ACHN (cell line): ENCODE results near the gene ITGB4.
"Not testable (repeated sequence)": the region's sequence is repeated elsewhere in the genome, so short reads cannot be mapped to it uniquely, and the experiment has no call there.

Experiments used
- DNase-seq: peaks from one replicate; pipeline ENCODE4 v3.0.0-alpha.2; 2015
- in situ Hi-C: cut with HindIII; loops from 2 replicates; pipeline ENCODE4 v1.10.0; 2017; ENCODE audit warnings: low sequenced_read_pairs, low pct_ligation_motif_present, low pct_unique_long_range_greater_than_20kb

Gene ITGB4

GRCh38 chr17:75759978-75760640, 38.9 kb downstream of the ITGB4 start:
- in situ Hi-C loops, DNase-seq: not testable (repeated sequence)

DNA sequence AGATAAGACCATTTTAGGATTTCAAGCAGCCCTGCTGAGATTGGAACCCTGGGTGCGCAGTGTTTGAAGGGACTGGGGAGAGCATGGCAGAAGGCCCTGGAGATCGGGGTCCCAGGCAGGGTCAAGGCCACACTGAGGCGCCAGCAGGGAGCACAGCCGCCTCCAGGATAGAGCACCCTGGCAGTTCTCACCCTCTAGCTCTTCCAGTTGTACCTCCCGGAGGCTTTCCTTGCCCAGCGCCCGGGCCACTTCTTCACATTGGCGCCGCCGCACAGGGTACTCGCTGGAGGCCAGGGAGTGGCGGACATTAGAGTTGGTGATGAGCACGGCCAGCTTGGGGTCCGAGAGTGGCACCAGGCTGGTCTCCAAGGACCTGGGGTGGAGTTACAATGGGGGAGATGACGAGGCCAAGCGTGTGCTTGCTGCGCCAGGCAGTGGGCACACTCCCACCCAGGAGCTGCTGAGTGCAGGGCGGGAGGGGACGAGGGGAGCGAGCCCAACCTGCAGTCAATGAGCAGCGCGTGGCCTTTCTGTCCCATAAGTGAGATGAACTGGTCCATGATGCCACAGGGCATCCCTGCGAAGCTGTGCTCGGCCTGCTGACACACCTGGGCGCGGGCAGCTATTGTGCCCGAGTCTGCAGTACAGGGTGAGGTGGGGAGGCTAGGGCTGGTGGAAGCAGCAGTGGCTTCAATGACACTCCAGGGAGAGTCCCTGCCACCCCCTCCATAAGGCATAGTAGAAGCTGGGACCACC, 41.4 kb downstream of the ITGB4 start:
- in situ Hi-C loops, result no loop called here
- DNase-seq, result no peak

DNA sequence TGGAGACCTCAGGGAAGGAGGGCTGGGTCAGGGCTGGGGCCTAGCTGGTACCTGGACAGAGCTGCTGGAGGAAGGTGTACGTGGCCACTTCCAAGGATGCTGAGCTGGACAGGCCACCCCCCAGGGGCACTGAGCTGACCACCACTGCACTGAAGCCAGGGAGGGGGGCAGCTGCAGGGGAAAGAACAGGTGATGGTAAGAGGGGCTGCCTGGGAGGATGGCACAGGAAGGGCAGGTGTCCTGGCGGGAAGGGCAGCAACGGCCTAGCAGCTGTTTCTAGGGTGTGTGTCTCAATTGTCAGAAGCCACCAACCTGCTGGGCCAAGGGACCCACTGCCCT, 42.0 kb downstream of the ITGB4 start:
- in situ Hi-C loops, result no loop called here
- no peak for DNase-seq

- no peak for DNase-seq
- in situ Hi-C loops, result no loop called here
Observed at GRCh38 chr17:75763613-75764416, 42.6 kb downstream of the ITGB4 start.

DNA sequence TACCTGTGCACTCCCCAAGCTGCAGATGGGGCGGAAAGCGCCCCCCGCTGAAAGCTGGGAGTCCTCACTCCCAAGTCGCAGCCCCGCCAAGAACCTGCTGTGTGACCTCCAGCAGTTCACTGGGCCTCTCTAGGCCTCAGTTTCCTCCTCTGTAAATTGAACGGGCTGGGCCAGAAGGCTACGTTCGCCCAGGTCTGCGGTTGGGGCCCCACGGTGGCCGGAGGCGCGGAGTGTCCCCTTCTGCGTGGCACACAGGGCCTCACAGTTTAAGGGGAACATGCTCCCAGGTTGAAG, 43.1 kb downstream of the ITGB4 start:
- DNase-seq, result no peak
- in situ Hi-C loops, result no loop called here

DNA sequence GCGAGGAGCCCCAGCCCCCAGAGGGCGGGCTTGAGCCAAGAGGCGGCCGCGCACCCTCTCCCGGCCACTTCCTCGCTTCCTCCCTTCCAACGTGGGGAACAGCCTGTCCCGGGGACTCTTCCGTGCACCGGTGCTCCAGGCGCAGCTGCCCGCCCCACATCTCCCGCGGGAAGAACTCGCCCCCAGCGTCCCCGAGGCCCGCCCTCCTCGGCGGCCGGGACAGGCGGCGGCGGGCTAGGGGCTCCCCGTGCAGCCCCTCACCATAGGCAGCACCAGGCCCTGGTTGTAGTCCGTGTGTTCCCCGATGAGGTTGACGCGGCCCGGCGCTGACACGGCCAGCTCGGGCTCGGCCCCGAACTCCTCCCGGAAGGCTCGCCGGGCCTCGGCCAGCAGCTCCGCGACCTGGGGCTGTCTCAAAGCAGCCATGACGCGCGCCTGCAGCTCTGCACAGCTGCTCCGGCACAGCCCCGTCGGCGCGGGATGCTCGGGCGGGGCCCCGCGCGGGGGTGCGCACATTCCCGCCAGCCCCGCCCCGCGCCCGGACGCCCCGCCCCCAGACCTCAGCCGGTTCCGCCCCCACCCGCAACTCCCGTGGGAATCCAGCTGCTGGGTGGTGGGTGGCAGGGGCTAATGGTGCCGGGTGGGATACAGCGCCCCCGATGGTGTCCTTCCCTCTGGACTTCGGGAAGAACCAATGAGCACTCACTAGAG, 43.6 kb downstream of the ITGB4 start, which contains the start of gene GALK1:
Gene GALK1, minus strand, starts transcription at position 482 of the 711 bp plus-strand sequence. Its CDS starts 56 bp downstream, at position 426.
- peak; percentile 75 for DNase-seq
- in situ Hi-C loops, result no loop called here

DNA sequence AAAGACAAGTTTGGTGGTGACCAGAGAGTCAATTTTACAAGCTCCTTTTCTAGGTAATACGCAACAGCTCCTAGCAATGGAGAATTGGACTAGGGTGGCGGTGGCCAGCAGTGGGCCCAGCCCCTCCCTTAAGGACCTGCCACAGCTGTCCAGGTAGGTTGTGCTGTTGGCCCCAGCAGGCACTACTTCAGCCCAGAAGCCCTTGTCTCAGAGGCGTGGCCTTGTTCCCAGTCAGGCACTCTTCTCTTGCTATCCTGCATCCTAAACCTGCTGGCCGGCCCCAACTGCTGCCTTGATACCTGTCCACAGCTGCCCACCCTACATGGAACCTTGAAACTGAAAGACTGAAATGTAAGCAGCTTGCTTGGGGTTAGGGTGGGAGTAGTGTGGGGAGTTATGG, 44.7 kb downstream of the ITGB4 start:
- DNase-seq, result no peak
- in situ Hi-C loops, result no loop called here

DNA sequence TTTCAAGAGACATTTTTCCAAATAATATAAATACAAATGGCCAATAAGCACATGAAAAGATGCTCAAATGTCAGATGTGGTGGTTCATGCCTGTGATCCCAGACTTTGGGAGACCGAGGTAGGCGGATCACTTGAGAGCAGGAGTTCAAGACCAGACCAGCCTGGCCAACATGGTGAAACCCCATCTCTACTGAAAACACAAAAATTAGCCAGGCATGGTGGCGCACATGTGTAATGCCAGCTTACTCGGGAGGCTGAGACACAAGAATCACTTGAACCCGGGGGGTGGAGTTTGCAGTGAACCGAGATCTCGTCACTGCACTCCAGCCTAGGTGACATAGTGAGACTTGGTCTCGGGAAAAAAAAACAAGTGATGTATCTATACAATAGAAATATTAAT, 46.6 kb downstream of the ITGB4 start:
- no peak for DNase-seq
- in situ Hi-C loops, result no loop called here

- no peak for DNase-seq
- in situ Hi-C loops, result no loop called here
Observed at GRCh38 chr17:75769536-75769935, 48.3 kb downstream of the ITGB4 start.

GRCh38 chr17:75771334-75772281, 50.3 kb downstream of the ITGB4 start:
- peak; percentile 39 for DNase-seq

DNA sequence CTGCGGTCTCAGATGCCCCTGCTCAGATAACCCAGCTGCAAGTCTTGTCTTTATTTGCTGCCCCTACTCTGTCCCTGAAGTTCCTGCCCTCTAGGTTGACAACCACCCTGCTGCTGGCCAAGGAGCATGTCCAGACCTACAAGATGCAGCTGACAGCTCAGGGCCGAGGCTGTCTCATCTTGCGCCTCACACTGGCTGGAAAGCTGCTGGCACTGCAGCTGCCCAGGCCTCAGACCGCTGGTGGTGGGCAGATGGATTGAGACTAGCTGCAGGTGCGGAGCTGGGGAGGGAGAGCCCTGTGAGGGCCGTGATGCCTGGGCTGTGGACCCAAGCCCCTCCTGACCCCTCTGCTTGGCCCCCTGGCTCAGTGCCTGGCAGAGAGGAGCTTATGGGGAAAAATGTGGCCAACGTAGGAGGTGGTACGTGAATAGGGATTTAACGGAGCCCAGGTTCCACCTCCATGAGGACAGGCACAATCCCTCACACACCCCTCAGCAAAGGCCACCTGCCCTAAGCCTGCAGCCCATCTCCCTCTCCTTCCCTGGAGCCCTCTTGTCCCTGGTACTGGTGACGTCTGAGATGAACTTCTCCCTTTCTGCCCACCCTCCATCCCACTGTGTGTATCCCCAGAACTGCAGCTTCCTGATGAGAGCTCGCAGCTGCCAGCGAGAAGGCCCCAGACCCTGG, 52.0 kb downstream of the ITGB4 start:
- in situ Hi-C loops, result no loop called here
- DNase-seq, result no peak

More at GRCh38 chr17:75771334-75772281, 50.3 kb downstream of the ITGB4 start:
- in situ Hi-C loops, result no loop called here

DNA sequence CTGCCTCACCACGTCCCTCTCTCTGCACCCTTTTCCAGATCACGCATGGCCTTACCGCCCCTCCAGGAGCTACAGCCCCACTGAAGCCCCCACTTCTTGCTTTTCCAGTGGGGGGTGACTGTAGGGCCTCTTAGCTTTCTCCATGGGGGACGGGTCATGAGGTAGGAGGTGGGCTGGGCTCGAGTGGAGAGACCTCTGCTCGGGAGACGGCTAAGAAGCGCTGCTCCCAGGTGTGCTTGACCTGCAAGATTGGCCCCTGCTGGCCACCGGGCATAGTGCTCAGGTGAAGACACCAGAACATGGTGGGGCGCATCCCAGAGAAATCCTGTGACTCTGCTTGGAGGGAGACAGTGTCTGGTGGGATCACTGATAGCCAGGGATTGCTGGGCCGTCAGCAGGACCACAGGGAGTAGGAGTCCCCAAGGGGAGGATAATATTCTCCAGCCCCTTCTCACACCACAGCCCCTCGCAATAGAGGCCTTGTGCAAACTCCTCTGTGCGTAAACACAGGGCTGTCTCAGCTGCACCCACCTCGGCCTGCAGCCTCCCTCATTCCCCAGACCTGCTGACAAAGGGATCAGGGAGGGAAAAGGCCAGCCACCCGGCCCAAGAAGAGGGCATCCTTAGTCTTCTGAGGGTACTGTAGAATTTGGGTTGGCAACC, 52.7 kb downstream of the ITGB4 start:
- in situ Hi-C loops, result no loop called here

DNA sequence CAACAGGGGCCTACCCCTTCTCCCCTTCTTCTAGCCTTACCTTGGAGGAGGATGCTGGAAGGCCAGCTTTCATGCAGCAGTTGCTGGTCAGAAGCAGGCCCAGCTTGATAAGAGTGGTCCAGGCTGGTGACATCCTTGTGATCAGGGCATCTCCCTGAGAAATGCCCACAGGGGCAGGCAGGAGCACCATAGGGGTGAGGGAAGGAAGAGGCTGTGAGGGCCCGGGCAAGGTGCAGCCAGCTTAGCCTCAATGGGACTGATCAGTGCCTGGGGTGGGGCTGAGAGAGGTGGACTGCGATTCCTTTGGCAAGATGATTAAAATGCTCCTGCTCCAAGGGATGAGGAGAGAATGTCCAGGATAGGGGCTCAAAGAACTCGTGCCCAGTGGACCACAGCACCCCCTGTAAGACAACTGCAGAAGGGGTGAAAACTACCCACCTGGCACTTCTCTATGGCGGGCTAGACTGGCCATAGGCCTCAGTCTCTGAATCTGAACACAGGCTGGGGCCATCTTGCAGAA, 53.3 kb downstream of the ITGB4 start:
- in situ Hi-C loops, result no loop called here
- DNase-seq, result no peak

More for the DNA sequence above, 52.7 kb downstream of the ITGB4 start:
- DNase-seq, result no peak

GRCh38 chr17:75774991-75775668, 53.9 kb downstream of the ITGB4 start:
- in situ Hi-C loops, result no loop called here
- DNase-seq, result peak; percentile 29

DNA sequence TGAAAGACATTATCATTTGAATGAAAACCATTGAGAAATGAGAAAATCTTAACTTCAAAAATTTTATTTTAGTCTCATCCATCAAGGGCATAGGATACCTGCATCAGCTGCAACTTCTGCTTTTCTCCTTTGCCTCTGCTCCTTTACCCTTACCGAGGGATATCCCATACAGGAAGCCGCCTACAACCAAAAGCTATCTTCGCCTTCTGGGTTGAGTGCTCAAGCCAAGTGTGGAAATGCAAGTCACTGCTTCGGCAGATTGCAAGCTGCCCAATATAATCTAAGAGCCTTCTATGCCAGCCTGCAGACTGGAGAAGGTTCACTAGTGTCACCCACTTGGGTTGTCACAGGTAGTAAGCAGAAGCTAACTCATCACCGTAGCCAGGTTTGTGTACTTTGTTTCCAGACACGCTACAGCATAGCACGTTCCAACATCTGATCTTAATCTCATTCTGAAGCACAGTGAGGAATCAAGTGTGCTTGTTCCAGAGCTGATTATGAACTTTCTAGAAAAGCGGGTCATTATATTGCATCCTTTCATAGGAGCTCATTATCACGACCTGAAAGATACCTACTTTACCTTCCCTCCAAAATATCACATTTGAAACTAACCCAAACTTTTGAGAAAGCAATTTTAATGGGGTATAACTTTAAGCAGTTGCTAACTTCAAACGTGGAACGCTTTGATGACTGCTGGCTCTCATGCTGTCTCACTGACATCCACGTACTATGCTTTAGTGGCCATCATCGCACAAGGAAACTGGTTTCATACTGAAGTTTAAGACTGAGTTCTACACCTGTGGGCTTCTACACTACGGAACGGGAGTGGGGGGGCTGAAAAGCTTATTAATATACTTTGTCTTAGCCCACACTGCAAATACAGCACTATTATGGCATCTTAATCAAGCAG, 55.4 kb downstream of the ITGB4 start:
- in situ Hi-C loops, result no loop called here
- DNase-seq, result peak; percentile 21
